Fibroblast of lung (primary cell): ENCODE measurements around the gene PRPF8. TPM values are rescaled to one million over a fixed set of nuclear protein-coding genes. Genes with fewer than 3 reads are reported as not detected.
"Not testable (repeated sequence)": the region's sequence is repeated elsewhere in the genome, so short reads cannot be mapped to it uniquely, and the experiment has no call there.

Experiments used
- DNase-seq, 2 donors: peaks; one replicate each; pipeline versions ENCODE4 v3.0.0 to v3.0.0-alpha.2; 2010; ENCODE audit warnings: low read depth in 2 of 2
- H2AFZ ChIP-seq: 2 replicates; pipeline ENCODE4 v1.5.1; 2012; ENCODE audit warnings: low read length, control low read depth, inconsistent platforms
- H3K27ac ChIP-seq: 2 replicates; pipeline ENCODE4 v1.5.1; 2011; ENCODE audit warnings: low read length, control low read depth; ENCODE audit not compliant: insufficient read depth
- H3K27me3 ChIP-seq: 2 replicates; pipeline ENCODE4 v1.5.1; 2011; ENCODE audit warnings: mild to moderate bottlenecking, low read length; ENCODE audit not compliant: control insufficient read depth, insufficient read depth
- H3K36me3 ChIP-seq: 2 replicates; pipeline ENCODE4 v1.5.1; 2011; ENCODE audit warnings: low read length; ENCODE audit not compliant: control insufficient read depth, insufficient read depth
- H3K4me1 ChIP-seq: 2 replicates; pipeline ENCODE4 v1.5.1; 2011; ENCODE audit warnings: low read length; ENCODE audit not compliant: control insufficient read depth, insufficient read depth; ENCODE audit errors: extremely low read depth
- H3K4me2 ChIP-seq: 2 replicates; pipeline ENCODE4 v1.5.1; 2011; ENCODE audit warnings: low read length, control low read depth; ENCODE audit not compliant: insufficient read depth; ENCODE audit errors: extremely low read depth
- H3K4me3 ChIP-seq, 4 experiments: fragments of 200-600 bp in 1 of 4; sonication (generic) in 1 of 4; replicated peaks in 1 of 4; 2 replicates each; pipeline ENCODE4 v1.5.1; 2011 to 2016; ENCODE audit warnings: low read length in 4 of 4, low read depth in 3 of 4, mild to moderate bottlenecking in 3 of 4, control low read depth in 2 of 4, inconsistent platforms in 1 of 4, mixed read lengths in 1 of 4; ENCODE audit not compliant: insufficient read depth in 1 of 4; ENCODE audit errors: control extremely low read depth in 1 of 4
- H3K79me2 ChIP-seq: 2 replicates; pipeline ENCODE4 v1.5.1; 2012; ENCODE audit warnings: mild to moderate bottlenecking, low read length, inconsistent platforms; ENCODE audit not compliant: control insufficient read depth, insufficient read depth
- H3K9ac ChIP-seq: 2 replicates; pipeline ENCODE4 v1.5.1; 2011; ENCODE audit warnings: mild to moderate bottlenecking, low read length, control low read depth; ENCODE audit not compliant: insufficient read depth
- H3K9me3 ChIP-seq: 2 replicates; pipeline ENCODE4 v1.5.1; 2012; ENCODE audit warnings: low read depth, low read length; ENCODE audit not compliant: control insufficient read depth, insufficient read depth
- H4K20me1 ChIP-seq: 2 replicates; pipeline ENCODE4 v1.5.1; 2011; ENCODE audit warnings: low read length; ENCODE audit not compliant: control insufficient read depth, insufficient read depth; ENCODE audit errors: extremely low read depth
- EZH2 ChIP-seq: IDR thresholded peaks from 2 replicates; pipeline ENCODE4 v1.5.1; 2012; ENCODE audit warnings: low read length, control low read depth, mild to moderate bottlenecking; ENCODE audit errors: missing control alignments
- polyA plus RNA-seq, 2 donors: library from polyadenylated mRNA; depleted of rRNA in 1 of 2; stranded (reverse) in 1 of 2; unstranded in 1 of 2; fragments of >200 nt; gene quantifications; 2 replicates each; pipeline ENCODE4 v1.2.1, GENCODE V29; 2011 to 2012; ENCODE audit warnings: missing spikeins in 1 of 2
- total RNA-seq: library from RNA; depleted of rRNA; stranded (reverse); fragments of >200 nt; gene quantifications from 2 replicates; pipeline ENCODE4 v1.2.1, GENCODE V29; 2014
- TF ChIP-seq, protein P1 (sequence below), 2 donors: IDR thresholded peaks in 1 of 2; conservative IDR thresholded peaks in 1 of 2; 1 replicate in 1 of 2; 2 replicates in 1 of 2; pipeline ENCODE4 v1.5.1; 2011 to 2012; ENCODE audit warnings: low read length in 2 of 2, control low read depth in 1 of 2, inconsistent platforms in 1 of 2, low read depth in 1 of 2, mild to moderate bottlenecking in 1 of 2

The PRPF8 gene
- total and polyA plus RNA-seq, 2 donors (not counting 1 experiment from before 2014, with no cell fraction given) = 88.9 to 122 TPM

DNA sequence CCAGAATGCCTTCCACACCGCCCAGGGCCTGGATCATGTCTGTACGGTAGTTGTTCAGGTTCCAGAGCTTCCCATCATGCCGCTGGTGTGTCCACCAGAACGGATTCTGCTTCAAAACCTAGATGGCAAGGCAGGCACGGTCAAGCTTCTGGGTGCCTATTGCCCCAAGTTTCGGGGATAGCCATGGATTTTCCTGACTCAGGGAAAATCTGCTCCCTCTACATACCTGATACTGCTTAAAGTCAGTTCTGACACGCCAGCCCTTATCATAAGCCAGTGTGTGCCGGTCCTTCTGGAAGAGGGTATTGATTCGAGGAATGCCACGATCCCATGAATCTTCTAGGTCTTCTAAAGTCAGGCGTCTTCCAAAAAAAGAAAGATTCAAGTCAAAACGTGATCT lies 23.6 kb downstream of the PRPF8 start:
- DNase-seq = no peak
- H3K9me3 ChIP-seq = no peaks in the 10 kb centered on the region
- H3K36me3 ChIP-seq = peaks cover 42% of the 10 kb centered on the region
- H3K27ac ChIP-seq = no peak overlapping the region
- no peak overlapping the region for H3K4me2 ChIP-seq
- no peak for TF ChIP-seq EZH2
- TF ChIP-seq, protein P1, sequence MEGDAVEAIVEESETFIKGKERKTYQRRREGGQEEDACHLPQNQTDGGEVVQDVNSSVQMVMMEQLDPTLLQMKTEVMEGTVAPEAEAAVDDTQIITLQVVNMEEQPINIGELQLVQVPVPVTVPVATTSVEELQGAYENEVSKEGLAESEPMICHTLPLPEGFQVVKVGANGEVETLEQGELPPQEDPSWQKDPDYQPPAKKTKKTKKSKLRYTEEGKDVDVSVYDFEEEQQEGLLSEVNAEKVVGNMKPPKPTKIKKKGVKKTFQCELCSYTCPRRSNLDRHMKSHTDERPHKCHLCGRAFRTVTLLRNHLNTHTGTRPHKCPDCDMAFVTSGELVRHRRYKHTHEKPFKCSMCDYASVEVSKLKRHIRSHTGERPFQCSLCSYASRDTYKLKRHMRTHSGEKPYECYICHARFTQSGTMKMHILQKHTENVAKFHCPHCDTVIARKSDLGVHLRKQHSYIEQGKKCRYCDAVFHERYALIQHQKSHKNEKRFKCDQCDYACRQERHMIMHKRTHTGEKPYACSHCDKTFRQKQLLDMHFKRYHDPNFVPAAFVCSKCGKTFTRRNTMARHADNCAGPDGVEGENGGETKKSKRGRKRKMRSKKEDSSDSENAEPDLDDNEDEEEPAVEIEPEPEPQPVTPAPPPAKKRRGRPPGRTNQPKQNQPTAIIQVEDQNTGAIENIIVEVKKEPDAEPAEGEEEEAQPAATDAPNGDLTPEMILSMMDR (conservative IDR thresholded peaks at IDR 0.05 in 1 of 2, IDR thresholded peaks at IDR 0.05 in 1 of 2; ENCODE audit: low read depth in 1 of 2, low read length in 2 of 2) = no peak
- peaks cover under 1% of the 10 kb centered on the region for H3K79me2 ChIP-seq
- no peak overlapping the region for H2AFZ ChIP-seq
- H3K4me3 ChIP-seq = no peak overlapping the region
- H3K9ac ChIP-seq = no peak overlapping the region
- no peaks in the 10 kb centered on the region for H3K27me3 ChIP-seq
- H3K4me1 ChIP-seq = no peaks in the 10 kb centered on the region
- no peaks in the 10 kb centered on the region for H4K20me1 ChIP-seq

DNA sequence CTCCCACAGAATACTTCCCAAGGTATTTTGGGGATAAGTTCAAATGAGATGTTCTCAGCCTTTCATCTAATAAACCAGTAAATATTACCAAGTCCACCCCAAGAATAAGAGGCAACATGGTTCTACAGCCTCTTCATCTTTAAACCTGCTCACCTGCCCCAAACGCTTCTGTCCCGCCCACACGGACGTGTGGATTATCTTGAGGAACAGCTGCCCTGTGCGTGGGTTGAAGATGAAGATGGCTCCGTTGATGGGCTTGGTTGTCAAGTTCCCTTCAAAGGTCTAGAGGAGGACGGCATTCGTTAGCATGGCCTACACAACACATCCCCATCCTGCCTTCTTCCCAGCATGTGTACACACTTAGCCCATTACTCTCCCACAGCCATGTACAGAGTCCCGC lies 26.6 kb downstream of the PRPF8 start:
- H2AFZ ChIP-seq = no peak overlapping the region
- no peak overlapping the region for H3K27ac ChIP-seq
- no peak overlapping the region for H3K9ac ChIP-seq
- TF ChIP-seq EZH2 = no peak
- TF ChIP-seq, protein P1 (conservative IDR thresholded peaks at IDR 0.05 in 1 of 2, IDR thresholded peaks at IDR 0.05 in 1 of 2; ENCODE audit: low read depth in 1 of 2, low read length in 2 of 2) = no peak
- H3K27me3 ChIP-seq = no peaks in the 10 kb centered on the region
- no peaks in the 10 kb centered on the region for H3K9me3 ChIP-seq
- H3K4me3 ChIP-seq = no peak overlapping the region
- DNase-seq = no peak
- H3K79me2 ChIP-seq = no peaks in the 10 kb centered on the region
- no peaks in the 10 kb centered on the region for H3K4me1 ChIP-seq
- H3K36me3 ChIP-seq = peaks cover 54% of the 10 kb centered on the region
- H3K4me2 ChIP-seq = no peak overlapping the region
- no peaks in the 10 kb centered on the region for H4K20me1 ChIP-seq

DNA sequence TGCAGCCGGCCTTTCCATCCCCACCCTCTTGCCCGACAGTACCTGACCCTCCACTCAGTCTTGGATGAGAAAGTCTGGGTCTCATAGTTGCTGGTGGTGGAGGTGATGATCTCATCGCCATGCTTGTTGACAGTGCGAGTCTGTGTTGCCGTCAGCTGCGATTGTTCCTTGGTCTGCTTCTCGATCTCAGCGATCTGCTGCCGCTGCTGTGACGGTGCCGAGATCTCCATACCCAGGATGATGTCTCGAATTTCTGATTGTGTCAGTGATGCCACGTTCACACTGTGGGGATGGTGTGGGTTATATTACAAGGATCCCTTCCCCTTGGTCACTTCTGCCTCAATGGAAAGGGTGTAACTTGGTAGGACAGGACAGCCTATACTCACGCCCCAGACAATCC lies 30.9 kb downstream of the PRPF8 start:
- Histone ChIP-seq H3K27me3 (no peaks in the 10 kb centered on the region), H3K4me1 (peaks cover 6% of the 10 kb centered on the region), H3K9me3 (no peaks in the 10 kb centered on the region), H3K4me3 (no peak overlapping the region), H3K36me3 (peaks cover 45% of the 10 kb centered on the region), H3K4me2 (no peak overlapping the region), H2AFZ (no peak overlapping the region), H4K20me1 (no peaks in the 10 kb centered on the region), H3K79me2 (no peaks in the 10 kb centered on the region), H3K9ac (no peak overlapping the region), H3K27ac (no peak overlapping the region)
- TF ChIP-seq, protein P1 (conservative IDR thresholded peaks at IDR 0.05 in 1 of 2, IDR thresholded peaks at IDR 0.05 in 1 of 2; ENCODE audit: low read depth in 1 of 2, low read length in 2 of 2) = no peak
- TF ChIP-seq EZH2 = no peak
- no peak for DNase-seq

DNA sequence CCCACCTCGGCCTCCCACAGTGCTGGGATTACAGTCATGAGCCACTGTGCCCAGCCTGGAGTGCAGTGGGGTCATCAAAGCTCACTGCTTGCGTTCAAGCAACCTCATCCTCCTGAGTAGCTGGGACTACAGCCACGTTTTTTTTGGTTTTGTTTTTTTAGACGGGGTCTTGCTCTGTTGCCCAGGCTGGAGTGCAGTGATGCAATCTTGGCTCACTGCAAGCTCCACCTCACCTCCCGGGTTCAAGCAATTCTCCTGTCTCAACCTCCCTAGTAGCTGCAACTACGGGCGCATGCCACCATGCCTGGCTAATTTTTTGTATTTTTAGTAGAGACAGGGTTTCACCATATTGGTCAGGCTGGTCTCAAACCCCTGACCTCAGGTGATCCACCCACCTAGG lies 31.9 kb downstream of the PRPF8 start:
- H4K20me1 ChIP-seq, H3K9me3 ChIP-seq, H2AFZ ChIP-seq, H3K4me3 ChIP-seq, H3K79me2 ChIP-seq, DNase-seq, H3K4me2 ChIP-seq, H3K9ac ChIP-seq, H3K27ac ChIP-seq, H3K27me3 ChIP-seq: not testable (repeated sequence)
- Histone ChIP-seq H3K36me3 (peaks cover 37% of the 10 kb centered on the region), H3K4me1 (peaks cover 10% of the 10 kb centered on the region)
